HG03095 (cell line): ENCODE data around the gene GTF2F2.
A peak's percentile ranks its signal among the peaks of the same experiment; 100 is the strongest.

Experiments
- ATAC-seq: cut with Tn5 transposase; IDR thresholded peaks from one replicate; pipeline ENCODE4 v1.9.1; 2021; ENCODE audit warnings: moderate library complexity; ENCODE audit not compliant: unreplicated experiment

GTF2F2 gene

DNA sequence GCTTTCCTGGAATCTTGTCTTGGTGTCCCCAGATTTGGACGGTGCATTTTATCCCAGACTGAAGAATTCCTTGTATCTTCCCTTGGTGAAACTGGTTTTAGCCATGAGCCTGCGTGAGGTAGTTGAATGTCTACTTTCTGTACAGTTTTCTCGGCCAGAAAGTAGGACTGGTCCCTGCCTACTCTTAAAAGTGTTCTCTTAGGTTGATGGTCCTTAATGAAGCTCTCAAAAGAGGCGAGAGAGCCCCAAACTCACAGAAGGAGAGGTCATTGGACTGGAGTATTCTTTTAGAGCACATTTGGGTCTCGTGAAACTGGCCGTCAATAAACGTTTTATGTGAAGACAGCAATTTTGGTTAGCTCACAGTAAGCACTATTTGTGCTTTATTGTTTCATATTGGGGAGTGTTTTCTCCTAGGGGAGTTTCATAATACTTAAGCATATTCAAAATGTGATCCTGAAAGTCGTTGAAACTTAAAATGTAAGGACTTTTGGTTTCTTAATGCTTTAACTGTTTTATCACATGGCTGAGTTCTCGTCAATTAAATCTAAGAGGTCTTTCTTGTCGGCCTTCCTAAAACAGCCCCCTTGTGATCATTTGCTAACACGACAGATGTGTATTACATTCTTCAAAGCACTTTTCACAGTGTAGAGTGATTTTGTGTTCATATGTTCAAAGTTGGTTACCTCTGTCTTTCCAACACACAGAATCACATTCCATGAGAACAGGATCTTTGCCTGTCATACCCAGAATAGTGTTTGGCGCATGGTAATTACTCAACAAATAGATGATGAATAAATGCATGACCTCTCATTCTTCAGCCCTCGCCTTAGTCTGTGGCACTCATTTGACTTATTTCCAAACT is 889 bp downstream of the GTF2F2 start:
- peak; percentile 11 for ATAC-seq

DNA sequence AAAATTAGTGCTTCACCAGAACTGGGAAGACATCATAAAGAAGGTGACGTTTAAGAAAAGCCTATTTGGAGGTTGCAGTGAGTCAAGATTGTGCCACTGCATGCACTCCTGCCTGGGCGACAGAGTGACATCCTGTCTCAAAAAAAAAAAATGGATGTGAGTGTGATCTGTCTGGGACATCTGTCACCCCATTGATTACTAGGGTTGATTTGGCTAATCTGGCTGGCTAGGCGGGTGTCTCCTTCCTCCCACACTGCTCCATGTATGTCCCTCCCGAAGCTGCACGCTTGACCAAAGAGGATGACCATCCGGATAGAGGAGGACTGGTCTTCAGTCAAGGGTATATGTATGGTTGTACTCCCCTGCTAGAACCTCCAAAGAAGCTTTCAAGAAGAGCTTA is 2.6 kb downstream of the GTF2F2 start:
- ATAC-seq, result no peak

DNA sequence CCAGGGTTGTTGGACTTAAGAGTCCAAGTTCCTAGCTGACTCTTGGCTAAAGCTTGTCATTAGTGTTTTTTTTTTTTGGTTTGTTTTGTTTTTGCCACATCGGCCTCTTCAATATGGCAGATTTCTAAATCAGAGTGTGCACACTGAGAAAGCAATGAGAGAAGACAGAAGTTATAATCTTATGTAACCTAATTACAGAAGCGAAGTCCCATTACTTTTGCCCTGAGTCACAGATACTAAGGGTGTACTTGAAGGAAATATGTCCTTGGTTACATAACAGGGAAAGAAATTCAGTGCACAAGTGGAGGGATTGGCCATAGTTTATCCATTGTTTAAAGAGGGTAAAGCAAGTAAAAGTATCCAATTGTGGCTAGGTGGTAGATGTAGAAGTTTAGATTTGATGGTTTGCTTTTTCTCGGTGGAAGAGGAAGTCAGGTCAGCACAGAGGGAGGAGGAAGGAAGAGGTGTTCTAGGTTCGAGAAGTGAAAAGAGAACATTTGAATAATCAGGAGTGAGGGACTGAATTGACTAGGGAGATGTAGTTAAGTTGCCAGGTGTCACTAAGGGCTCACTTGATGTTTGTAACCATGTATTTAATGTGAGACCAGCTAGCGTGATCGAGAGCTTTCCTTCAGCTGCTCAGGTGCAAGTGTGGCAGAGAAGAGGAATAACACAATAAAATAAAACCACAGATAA is 12.2 kb downstream of the GTF2F2 start:
- ATAC-seq, result peak; percentile 89

DNA sequence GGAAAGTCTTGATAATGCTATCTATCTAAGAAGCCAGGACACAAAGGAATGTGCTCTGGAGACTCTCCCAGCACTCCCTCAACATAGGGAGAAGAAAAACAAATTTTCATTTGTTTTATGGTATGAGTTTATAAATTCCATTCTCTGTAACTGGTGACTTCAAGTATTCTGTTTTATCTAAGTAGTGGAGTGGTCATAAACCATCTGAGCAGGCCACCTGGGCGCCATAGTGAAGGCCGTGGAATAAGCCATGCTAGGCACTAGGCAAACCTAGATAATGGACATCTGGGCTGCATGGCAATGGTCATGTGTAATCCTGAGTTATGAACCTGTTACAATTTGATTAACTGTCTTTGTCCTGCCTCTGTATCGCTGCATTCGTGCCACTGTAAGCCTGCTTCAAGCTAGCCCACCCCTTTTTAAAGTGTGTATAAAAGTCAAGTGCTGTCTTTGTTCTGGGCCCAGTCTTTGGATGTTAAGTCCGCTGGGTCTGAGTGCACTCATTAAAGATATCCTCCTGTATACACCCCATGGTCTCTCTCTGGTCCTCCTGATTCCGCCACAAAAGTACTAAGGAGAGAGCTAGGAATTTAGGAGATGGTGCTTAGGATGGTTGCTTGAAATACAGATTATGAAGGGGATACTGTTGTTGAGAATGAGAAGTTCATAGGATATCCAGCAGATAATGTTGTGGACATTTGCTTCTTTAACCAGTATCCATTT is 13.2 kb downstream of the GTF2F2 start:
- ATAC-seq, result no peak

DNA sequence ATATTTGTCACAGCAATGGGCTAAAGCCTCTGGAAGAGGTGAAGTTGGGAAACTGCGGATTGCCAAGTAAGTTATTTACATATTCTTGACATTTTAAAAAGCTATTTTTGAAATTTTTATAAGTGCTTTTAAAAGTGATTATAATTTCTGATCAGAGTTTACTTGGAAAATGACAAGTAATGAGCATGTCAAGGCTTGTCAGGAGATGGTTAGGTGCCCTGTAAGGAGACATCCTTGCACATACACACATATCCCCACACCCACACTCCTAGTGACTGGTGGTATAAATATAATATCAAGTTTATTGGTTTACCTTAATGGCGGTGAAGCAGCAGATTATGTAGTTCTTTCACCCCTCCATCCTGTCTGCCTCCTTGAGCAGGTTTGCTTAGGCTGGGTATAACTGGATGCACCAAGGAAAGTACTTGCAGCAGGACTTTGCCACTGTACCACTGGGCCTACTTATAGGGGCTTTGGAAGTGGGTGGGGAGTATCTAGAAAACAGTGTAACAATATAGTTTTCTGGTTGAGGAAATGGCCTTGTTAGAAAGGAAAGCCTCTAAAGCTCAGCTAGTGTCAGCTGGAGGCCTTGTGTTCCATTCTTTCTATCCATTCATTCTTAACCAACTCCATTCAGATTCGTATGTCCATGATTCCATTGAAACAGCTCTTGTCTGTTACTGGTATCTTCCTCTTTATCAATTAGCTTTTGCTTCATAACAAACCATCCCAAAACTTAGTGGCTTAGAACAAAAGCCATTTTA is 16.6 kb downstream of the GTF2F2 start:
- ATAC-seq, result no peak

DNA sequence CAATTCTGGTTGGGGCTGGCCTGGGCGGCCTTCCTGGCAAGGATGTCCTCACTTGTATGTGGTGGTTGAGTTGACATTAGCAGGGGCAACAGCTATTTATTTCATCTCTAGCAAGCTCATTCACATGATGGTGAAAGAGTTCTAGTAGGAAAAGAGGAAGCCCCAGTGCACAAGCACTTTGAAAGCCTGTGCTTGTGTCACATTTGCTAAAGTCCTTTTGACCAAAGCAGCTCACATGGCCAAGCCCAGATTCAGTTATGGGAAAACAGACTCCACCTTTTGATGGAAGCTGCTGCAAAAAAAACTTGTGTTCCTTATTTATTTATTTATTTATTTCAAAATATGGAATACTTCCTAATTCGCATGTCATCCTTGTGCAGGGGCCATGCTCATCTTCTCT is 17.2 kb downstream of the GTF2F2 start:
- no peak for ATAC-seq

DNA sequence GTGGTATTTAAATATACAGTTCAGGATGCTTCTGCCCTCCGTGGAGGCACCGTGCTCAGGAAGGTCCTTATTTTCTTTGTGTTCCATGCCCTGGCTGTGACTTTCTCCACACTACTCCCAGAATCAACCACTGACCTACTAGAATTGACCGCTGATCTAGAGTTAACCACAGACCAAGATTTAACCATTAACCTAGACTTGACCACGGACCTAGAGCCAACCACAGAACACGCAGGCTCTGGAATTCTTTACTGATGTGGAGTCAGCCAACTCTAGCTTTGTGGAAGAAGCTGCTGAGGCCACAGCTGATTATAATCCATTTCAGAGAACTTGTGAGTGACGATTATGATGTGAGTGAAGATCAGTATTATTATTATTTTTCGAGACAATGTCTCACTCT is 18.0 kb downstream of the GTF2F2 start:
- ATAC-seq, result no peak

DNA sequence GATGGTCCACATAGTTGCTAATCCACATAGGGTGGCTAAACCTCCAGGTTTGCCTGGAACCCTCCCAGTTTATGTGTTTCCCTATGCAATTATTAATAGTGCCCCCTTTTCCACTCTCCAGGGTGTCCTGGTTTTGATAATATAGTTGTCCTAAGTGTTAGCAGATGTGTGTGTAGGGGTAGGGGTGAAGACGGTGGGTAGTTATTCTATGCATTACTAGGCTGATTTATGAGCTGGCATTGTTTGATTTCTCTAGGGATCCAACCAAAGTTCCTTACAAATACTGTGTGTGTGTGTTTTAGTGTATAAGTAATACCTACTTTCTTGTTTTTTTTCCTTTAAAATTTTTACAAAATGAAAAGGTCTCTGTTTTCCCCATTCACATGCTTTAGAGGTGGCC is 21.1 kb downstream of the GTF2F2 start:
- no peak for ATAC-seq

DNA sequence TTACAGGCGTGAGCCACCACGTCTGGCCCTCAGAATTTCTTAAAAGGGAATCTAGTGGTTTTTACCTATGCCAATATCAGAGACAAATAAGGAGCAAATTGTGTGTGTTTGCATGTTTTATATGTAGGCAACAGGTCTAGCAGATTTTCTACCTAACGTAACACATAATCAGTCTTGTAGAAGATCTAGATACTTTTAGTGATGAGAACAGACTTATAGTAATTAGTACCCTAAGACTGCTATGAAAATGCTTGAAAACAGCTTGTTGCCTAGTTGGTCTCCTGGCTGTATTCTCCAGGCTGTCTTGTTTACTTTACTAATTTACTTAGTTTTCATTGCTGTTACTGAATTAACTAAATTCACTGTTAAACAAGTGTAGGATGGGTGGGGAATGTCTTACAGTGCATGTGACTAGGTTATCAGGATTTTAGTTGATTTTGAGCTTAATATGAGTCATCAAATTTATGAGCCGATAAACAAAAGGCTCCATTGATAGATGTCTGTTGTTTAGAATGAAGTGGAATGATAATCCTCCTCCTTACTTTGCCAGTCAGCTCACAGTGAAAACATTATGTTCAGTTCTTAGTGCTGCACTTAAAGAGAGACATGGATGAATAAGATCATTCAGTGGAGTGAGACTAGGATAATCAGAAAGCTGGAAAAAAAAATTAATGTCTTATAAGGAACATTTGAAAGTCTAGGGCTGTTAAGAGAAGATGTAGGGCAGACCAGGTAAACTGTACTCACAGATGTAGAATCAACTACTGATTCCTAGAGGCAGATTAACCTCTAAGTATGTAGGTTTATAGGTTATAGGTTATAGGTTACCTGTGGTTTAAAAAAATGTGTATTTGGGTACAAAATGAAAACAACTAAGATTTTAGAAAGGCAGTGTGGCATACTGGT is 22.4 kb downstream of the GTF2F2 start:
- ATAC-seq, result no peak

DNA sequence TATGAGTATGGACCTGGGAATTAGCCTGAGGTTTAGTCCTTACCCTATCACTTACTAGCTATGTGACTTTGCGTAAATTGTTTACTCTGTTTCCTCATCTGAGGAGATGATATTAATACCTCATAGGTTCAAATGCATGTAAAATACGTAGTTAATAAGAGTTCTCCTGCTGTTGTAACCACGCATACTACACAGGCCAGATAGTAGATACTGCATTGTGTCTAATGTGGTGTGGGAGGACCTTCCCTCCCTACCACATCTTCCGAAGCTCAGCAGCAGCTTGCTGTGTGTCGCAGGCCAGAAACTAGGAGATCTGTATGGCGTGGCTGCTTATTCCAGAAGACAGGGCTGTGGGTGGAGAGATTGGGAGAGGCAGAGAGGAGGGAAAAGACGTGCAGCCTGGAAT is 23.0 kb downstream of the GTF2F2 start:
- no peak for ATAC-seq

DNA sequence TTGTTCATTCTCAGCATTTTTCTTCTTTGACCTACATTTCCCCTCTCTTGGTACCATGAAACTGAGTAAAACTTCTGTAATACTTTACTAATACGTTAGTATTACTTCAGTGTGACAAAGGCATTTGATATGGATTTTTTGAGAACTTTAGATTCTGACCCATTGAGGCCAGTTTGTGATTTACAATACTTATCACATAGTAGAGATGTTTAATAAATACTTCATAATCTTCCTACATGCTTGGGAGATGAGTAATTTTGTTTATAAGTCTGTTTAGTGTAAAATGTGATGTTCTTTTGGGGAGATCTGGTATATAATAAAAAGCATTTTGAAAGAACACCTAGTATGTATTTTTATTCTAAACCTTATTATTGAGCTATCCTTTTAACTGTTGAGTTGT is 29.7 kb downstream of the GTF2F2 start:
- no peak for ATAC-seq

DNA sequence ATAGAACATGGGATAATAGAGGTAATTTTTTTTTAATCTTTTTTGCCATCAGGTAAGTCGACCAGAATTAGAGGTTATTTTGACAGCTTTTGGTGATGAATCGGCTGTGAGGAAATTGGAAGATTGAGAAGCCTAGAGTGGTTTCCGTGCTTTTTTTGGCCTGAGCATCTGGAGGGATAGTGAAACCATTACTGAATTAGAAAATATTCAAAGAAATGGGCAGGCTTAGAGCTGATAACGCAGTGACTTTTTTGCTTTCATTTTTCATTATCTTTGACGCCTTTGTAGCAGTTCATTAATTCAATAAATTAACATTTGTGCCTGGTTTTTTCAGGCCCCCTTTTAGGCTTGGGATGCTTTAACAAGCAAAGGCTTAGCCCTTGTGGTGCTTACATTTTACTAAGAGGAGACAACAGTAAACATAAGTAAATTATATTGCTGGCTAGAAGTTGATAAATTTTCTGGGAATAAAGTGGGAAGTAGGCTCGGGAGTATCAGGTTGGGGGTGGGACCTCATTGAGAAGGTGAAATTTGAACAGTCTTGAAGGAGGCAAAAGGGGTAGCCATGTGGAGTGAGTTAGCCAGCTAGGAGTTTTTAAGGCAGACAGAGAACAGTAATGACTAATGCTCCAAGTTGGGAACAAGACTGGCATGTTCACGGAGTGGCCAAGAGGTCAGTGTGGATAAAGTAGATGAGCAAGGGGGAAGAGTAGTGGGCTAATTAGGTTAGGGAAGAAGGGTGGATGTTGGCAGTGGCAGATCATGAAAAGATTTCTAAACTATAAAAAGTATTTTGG is 36.5 kb downstream of the GTF2F2 start:
- no peak for ATAC-seq

DNA sequence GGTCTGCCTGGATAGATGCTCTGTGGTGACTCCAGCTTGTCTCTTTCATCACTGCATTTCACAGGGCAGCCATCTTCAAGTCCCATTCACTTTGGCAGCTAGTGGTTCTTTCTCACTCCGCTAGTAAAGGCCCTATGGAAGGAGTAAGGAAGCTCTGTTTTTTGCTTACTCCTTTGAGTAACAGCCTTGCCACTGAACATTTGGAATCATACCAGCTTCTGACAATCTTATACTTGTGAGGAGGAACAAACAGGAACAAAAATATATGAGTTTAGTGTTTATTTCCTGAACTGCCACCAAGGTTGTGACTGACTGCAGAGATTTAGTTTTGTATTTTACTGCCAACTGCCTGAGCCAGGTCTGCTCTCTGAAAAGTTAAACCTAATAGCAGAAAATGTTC is 41.9 kb downstream of the GTF2F2 start:
- no peak for ATAC-seq

DNA sequence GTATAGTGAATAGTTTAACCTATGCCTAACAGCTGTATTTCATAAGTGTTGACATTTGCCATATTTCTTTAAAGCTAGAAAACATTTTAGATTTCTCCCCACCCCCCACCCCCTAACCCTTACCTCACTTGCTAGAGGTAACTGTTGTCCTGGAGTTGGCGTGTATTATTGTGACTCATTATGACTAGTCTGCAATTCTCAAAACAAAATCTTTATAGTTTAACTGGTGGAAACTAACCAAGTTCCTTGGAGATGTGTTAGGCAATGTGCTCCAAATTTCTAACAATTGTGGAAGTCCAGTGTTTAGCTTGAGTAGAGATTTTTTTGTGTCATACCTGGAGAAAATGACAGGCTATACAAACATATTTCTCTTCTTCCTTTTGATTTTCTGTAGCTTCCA is 42.5 kb downstream of the GTF2F2 start:
- no peak for ATAC-seq

DNA sequence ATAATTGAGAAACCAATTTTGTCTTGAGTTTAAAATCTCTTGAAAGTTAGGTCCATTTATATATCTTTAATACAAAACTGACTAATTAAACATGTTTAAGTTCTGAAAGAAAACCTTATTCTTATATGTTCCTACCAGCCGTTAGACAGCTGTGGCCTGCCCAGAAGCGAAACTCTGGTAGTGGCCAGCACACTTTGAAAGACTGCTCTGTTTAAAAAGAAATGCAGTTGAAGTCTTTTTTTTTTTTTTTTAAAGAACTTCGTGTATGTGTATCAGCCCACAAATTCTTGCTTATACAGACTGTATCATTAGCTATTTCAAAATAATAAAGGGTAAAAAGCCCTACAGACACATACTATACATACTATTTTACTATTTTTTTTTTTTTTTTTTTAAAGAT is 46.5 kb downstream of the GTF2F2 start:
- no peak for ATAC-seq

DNA sequence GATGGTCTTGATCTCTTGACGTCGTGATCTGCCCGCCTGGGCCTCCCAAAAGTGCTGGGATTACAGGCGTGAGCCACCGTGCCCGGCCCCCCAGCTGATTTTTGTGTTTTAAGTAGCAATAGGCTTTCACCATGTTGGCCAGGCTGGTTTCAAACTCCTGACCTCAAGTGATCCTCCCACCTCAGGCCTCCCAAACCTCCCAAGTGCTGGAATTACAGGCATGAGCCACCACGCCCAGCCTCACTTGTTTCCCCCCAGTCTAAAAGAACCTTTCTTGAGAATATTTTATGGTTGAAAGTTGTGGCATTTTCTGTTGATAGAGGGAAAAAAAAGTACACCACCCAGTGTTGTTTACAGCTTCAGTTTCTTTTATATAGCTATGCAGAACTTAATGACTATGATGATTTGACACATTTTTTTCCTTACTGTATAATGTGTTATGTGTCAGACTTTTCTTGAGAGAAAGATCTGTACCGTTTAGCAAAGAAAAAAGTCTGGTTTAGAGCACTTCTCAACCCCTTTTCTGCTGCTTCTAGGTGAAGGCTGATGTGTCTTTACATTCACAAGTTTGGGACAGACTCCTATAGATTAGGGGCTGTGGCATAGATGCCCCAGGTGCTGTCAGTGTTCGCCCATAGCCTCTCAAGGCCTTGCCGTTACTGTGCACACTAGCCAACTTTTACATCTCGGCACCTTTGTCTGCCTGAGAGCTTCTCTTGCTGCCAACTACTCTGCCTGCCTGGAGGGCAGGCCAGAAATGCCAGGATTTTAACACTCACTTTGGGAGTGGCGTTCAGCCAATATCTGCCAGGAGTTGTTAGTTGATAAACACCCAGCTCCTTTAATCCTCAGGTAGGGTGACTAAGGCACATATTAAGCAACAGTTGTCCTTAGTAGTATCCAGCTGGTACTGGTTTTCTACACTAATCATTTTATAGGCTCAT is 47.6 kb downstream of the GTF2F2 start:
- ATAC-seq, result no peak

DNA sequence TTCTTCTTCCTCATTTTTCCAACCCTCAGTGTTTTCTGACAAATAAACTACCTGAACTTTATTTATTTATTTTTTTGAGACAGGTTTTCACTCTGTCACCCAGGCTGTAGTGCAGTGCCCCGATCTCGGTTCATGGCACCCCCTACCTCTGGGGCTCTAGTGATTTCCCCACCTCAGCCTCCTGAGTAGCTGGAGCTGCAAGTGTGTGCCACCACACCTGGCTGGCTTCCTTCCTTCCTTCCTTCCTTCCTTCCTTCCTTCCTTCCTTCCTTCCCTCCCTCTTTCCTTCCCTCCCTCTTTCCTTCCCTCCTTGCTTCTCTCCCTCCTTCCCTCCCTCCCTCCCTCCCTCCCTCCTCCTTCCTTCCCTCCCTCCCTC is 48.2 kb downstream of the GTF2F2 start:
- no peak for ATAC-seq

DNA sequence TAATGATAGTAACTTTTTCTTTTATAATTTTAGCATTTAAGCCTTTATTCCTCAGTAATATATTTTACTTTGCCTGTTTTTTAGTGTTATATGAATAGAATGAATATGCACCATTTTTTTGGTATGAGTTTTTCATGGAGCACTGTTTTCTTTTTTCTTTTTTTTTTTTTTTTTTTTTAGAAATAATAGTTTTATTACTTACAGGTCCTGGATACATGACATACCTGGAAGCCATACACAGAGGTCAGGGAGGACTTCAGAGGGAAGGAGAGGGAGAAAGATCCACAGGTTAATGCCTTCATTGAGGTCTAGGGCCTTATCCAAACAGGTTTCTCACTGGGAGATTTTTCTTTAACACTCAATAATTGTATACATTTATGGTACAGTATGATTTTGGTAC is 54.2 kb downstream of the GTF2F2 start:
- no peak for ATAC-seq
